GM18511 (cell line): ENCODE results near the gene FHDC1.
"Not testable (repeated sequence)": the region's sequence is repeated elsewhere in the genome, so short reads cannot be mapped to it uniquely, and the experiment has no call there.

Experiments
- ATAC-seq: cut with Tn5 transposase; IDR thresholded peaks from one replicate; pipeline ENCODE4 v1.9.1; 2021; ENCODE audit warnings: mild to moderate bottlenecking, moderate library complexity; ENCODE audit not compliant: unreplicated experiment

FHDC1 gene

GRCh38 chr4:152935631-152936445, at the start of gene FHDC1:
Gene FHDC1 (plus strand): TSS chr4:152936323. CDS start chr4:152943058, 6,735 bp downstream.
- ATAC-seq, result peak; percentile 43

GRCh38 chr4:152887981-152888380, 48.1 kb upstream of the FHDC1 start:
- no peak for ATAC-seq

- no peak for ATAC-seq
Measured at GRCh38 chr4:152892974-152893373, 43.1 kb upstream of the FHDC1 start.

- no peak for ATAC-seq
Measured at GRCh38 chr4:152894673-152895072, 41.5 kb upstream of the FHDC1 start.

DNA sequence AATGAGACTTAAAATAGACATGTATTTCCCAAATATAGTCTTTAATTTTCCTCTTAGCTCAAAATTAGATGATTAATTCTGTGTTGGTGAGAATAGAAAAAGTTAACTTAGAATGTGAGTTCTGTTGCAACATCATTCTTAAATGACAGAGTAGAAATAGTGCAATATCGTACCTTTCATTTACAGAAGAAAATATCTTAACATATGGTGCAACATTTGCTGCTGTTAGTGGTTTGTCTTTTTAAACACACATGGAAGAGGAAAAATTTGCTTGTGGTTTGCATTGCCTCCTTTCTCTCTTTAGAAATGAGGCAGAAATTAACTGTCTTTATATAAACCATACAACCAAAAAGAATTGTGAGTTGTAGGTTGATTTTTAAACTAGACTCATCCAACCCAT, 39.3 kb upstream of the FHDC1 start:
- no peak for ATAC-seq

DNA sequence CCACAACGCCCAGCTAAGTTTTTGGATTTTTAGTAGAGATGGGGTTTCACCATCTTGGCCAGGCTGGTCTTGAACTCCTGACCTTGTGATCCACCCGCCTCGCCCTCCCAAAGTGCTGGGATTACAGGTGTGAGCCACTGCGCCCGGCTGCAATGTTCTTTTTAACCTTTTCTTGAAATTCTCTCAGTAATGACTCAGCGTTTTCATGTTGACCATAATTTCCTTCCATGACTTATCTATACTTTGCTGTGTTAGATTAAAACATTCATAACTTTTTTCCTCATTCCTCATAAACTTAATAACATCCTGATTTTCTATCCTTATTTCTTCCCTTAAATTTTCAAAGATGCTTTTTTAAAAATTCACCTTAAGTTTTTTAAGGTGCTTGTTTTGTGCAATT, 38.0 kb upstream of the FHDC1 start:
- not testable (repeated sequence) for ATAC-seq

GRCh38 chr4:152898606-152899005, 37.5 kb upstream of the FHDC1 start:
- ATAC-seq, result no peak

DNA sequence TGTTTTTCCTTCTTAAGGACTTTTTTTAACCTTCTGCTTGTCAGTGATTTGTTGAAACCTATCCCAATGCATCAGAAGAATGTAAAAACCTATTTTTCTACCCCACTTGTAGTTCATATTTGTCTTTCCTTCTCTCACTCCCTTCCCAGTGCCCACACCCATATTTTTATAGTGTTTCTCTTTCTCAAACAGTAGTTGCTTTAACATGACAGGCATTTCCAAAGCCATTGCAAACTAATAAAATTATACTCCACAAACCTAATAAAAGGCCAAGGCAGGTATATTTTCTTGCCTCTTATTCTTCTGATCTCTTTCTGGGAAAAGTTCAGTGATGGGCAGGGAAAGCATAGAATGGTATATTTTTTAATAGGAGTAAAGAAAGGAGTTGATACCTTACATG, 35.7 kb upstream of the FHDC1 start:
- no peak for ATAC-seq

- ATAC-seq, result no peak
Measured at GRCh38 chr4:152901205-152901604, 34.9 kb upstream of the FHDC1 start.

- no peak for ATAC-seq
Measured at GRCh38 chr4:152903658-152904057, 32.5 kb upstream of the FHDC1 start.

DNA sequence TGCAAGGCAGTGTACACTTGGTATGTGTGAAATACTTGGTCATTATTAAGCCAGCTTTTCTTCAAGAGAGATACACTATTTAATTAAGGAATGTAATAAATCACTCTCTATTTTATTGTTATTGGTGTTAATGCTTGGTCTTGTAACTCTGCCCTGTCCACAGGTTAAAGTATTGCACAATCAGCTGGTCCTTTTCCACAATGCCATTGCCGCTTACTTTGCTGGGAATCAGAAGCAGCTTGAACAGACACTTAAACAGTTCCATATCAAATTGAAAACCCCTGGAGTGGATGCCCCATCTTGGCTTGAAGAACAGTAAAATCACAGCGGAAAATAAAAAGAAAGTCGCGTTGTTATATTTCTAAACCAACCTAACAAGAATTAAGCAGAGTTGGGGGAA, 26.2 kb upstream of the FHDC1 start:
- no peak for ATAC-seq

- no peak for ATAC-seq
Measured at GRCh38 chr4:152910521-152910920, 25.6 kb upstream of the FHDC1 start.

GRCh38 chr4:152917543-152918395, 18.4 kb upstream of the FHDC1 start:
- ATAC-seq, result no peak

DNA sequence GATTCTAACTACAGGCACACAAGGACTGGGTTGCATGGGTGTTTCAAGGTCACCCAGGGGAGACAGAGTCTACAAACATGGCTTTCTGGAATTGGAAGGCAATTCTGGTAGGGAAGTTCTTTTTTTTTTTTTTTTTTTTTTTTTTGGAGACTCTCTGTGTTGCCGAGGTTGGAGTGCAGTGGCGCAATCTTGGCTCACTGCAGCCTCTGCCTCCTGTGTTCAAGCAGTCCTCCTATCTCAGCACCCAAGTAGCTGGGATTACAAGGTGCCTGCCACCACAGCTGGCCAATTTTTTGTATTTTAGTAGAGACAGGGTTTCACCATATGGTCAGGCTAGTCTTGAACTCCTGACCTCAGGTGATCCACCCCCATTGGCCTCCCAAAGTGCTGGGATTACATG, 16.3 kb upstream of the FHDC1 start:
- no peak for ATAC-seq

DNA sequence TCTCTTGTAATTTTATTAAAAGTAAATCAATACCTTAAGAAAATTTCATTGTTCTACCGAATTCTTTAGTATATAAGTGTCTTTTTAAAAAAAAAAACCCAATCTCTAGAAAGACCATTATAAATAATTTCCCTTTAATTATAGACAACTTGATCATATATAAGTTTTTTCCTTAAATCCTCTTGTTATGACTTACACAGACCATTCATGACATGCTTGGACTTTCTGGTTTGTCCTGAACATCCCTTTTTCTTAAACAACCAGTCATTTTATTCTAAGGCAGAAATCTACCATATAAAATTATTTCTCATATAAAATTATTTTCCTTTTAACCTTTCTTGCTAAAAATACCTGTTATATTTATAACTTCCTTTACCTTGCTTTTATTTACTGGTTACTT, 15.4 kb upstream of the FHDC1 start:
- no peak for ATAC-seq

- no peak for ATAC-seq
Measured at GRCh38 chr4:152921284-152921683, 14.8 kb upstream of the FHDC1 start.

DNA sequence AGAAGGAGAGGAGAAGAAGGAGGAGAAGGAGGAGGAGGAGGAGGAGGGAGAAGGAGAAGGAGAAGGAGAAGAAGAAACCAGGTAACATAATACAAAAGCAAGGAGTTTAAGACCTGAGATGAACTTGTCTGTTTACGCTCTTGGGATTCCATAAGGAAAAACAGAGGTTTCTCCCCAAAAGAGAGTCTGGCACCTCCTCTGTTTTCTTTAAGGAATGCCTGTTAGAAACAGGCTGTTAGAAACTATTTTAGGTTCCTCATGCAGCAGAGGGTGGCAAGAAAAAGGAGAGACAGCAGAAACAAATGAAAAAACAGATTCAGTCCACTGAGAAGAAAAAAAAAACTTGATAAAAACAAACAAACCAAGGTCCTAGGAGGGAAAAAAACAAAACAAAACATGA, 10.3 kb upstream of the FHDC1 start:
- no peak for ATAC-seq

GRCh38 chr4:152926959-152927358, 9.2 kb upstream of the FHDC1 start:
- ATAC-seq, result no peak

GRCh38 chr4:152927737-152928136, 8.4 kb upstream of the FHDC1 start:
- ATAC-seq, result no peak

- no peak for ATAC-seq
Measured at GRCh38 chr4:152928286-152928685, 7.8 kb upstream of the FHDC1 start.

- no peak for ATAC-seq
Measured at GRCh38 chr4:152929888-152930287, 6.2 kb upstream of the FHDC1 start.

DNA sequence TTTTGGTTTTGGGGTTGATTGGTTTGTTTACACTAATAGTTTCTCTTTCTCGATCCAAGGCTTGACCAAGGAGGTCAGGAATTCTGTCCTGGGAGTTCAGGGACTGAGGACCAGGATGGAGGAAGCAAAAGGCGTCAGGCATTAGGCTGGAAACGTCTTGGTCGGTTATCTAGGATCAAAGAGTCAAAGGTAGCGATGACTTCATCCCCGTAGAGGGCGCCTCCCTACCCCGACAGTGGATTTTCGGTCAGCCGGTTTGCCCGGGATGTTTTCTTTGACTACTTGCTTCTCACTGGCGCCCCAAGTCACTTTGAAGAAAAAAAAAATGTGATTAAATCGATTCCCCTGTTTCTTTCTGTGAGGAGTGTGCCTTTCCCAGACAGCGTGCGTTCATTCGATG, 980 bp upstream of the FHDC1 start:
- ATAC-seq, result no peak
